Measurements from ENCODE around the gene TSEN54.
"Not testable (repeated sequence)": the region's sequence is repeated elsewhere in the genome, so short reads cannot be mapped to it uniquely, and the experiment has no call there.

The TSEN54 gene

GRCh38 chr17:75516255-75516618 lies at the start of gene TSEN54:
Gene TSEN54, plus strand, starts transcription at chr17:75516528. Its CDS starts 33 bp downstream, at chr17:75516561.
- peak; percentile 61 for DNase-seq

- no peak for DNase-seq
These were observed 48.0 kb upstream of the TSEN54 start for GRCh38 chr17:75468291-75468754.

- no peak for DNase-seq
These were observed 47.5 kb upstream of the TSEN54 start for GRCh38 chr17:75468779-75469373.

- no peak for DNase-seq
These were observed 45.1 kb upstream of the TSEN54 start for GRCh38 chr17:75471207-75471606.

- no peak for DNase-seq
These were observed 44.2 kb upstream of the TSEN54 start for GRCh38 chr17:75472119-75472518.

- DNase-seq, result no peak
These were observed 43.1 kb upstream of the TSEN54 start for GRCh38 chr17:75473246-75473645.

GRCh38 chr17:75474736-75475135 lies 41.6 kb upstream of the TSEN54 start:
- DNase-seq, result no peak

GRCh38 chr17:75475144-75475835 lies 41.0 kb upstream of the TSEN54 start:
- DNase-seq, result no peak

GRCh38 chr17:75475851-75476250 lies 40.5 kb upstream of the TSEN54 start:
- DNase-seq, result no peak

GRCh38 chr17:75476271-75476671 lies 40.1 kb upstream of the TSEN54 start:
- DNase-seq, result no peak

GRCh38 chr17:75476752-75477489 lies 39.4 kb upstream of the TSEN54 start:
- DNase-seq, result no peak

GRCh38 chr17:75477490-75477862 lies 38.9 kb upstream of the TSEN54 start:
- not testable (repeated sequence) for DNase-seq

GRCh38 chr17:75478508-75478907 lies 37.8 kb upstream of the TSEN54 start:
- no peak for DNase-seq

GRCh38 chr17:75480281-75480680 lies 36.0 kb upstream of the TSEN54 start:
- no peak for DNase-seq

- no peak for DNase-seq
These were observed 34.9 kb upstream of the TSEN54 start for GRCh38 chr17:75481194-75482068.

- DNase-seq, result no peak
These were observed 34.0 kb upstream of the TSEN54 start for GRCh38 chr17:75482098-75482942.

- no peak for DNase-seq
These were observed 30.6 kb upstream of the TSEN54 start for GRCh38 chr17:75485688-75486087.

GRCh38 chr17:75486151-75486550 lies 30.2 kb upstream of the TSEN54 start:
- no peak for DNase-seq

GRCh38 chr17:75486951-75487350 lies 29.4 kb upstream of the TSEN54 start:
- DNase-seq, result no peak

GRCh38 chr17:75487351-75488070 lies 28.8 kb upstream of the TSEN54 start:
- DNase-seq, result no peak
